ENCODE results near the gene CTNNA2.

Gene CTNNA2

DNA sequence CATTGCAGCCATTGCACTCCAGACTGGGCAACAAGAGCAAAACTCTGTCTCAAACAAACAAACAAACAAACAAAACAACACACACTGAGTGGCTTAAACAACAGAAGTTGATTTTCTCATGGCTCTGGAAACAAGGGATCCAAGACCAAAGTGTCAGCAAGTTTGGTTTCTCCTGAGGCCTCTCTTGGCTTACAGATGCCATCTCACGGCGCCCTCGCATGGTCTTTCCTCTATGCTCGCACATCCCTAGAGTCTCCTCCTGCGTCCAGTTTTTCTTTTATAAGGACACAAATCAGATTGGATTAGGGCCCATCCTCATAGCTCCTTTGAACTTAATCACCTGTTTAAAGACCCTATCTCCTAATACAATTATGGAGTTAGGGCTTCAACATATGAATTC, 925.1 kb downstream of the CTNNA2 start:
- no peak overlapping the region for H3K27ac Mint-ChIP-seq
- H3K36me3 Mint-ChIP-seq = no peaks in the 10 kb centered on the region
- ATAC-seq (ENCODE audit: low read depth) (no peak), DNase-seq (ENCODE audit: low spot score in 2 of 2) (no peak)
- H3K9me3 Mint-ChIP-seq = peaks cover 2% of the 10 kb centered on the region
- no peaks in the 10 kb centered on the region for H3K27me3 Mint-ChIP-seq
- no peaks in the 10 kb centered on the region for H3K4me1 Mint-ChIP-seq
- H3K4me3 Mint-ChIP-seq = no peak overlapping the region

DNA sequence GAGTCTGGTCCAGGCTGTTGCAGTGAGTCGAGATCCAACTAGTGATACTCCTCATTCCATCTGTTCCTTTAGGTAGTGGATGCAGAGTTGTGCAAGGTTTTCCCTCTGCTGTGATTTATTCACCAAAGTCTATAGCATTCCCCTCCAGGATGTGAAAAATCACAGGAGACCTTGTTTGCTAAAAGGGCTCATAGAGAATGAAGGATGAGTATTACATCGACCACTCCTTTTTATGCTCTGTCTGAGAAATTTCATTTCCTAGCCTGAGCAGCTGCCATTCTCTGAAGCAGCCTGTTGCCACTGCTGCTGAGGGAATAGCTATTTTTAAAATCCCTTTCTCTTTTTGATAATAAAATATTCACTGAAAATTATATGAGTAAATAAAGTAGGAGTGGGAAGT, 925.8 kb downstream of the CTNNA2 start:
- H3K4me1 Mint-ChIP-seq = no peaks in the 10 kb centered on the region
- peaks cover 3% of the 10 kb centered on the region for H3K9me3 Mint-ChIP-seq
- no peaks in the 10 kb centered on the region for H3K27me3 Mint-ChIP-seq
- H3K4me3 Mint-ChIP-seq = no peak overlapping the region
- DNase-seq (ENCODE audit: low spot score in 2 of 2) = no peak
- no peak for ATAC-seq (ENCODE audit: low read depth)
- no peaks in the 10 kb centered on the region for H3K36me3 Mint-ChIP-seq
- no peak overlapping the region for H3K27ac Mint-ChIP-seq

DNA sequence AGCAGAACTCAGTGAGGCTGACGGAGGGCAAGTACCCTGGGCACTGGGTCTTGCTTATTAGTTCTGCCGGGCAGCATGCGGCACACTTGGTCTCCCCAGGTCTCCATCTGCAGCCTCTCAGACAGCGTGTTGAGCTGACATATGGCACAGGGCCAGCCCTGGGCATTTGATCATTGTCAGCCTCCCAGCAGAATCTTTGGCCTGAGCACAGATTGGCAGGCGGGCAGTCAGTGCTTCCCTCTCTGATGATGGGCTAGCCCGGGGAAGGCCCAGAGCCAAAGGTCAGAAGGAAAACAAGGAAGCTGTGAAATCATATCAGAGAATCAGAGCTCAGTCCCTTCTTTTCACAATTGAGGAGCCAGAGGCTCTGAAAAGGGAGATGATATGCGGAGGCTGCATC, 941.8 kb downstream of the CTNNA2 start:
- no peak for DNase-seq (ENCODE audit: low spot score in 2 of 2)
- no peak overlapping the region for H3K4me3 Mint-ChIP-seq
- no peak overlapping the region for H3K27ac Mint-ChIP-seq
- ATAC-seq (ENCODE audit: low read depth) = no peak
- H3K9me3 Mint-ChIP-seq = peaks cover 6% of the 10 kb centered on the region
- H3K4me1 Mint-ChIP-seq = no peaks in the 10 kb centered on the region
- no peaks in the 10 kb centered on the region for H3K27me3 Mint-ChIP-seq
- no peaks in the 10 kb centered on the region for H3K36me3 Mint-ChIP-seq

DNA sequence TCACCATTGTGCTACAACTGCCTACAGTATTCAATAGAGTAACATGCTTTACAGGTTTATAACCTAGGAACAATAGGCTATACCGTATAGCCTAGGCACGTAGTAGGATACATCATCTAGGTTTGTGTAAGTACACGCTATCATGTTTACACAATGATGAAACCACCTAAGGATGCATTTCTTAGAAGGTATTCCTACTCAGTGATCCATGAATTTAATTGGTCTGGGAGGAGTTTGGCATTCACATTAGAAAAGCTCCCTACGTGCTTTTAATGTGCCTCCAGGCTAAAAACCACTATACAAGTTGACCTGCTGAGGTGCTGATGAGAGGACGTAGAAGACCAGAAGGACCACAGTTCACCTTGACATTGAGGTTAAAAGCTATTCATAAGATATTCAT, 946.2 kb downstream of the CTNNA2 start:
- ATAC-seq (ENCODE audit: low read depth) (no peak), DNase-seq (ENCODE audit: low spot score in 2 of 2) (no peak)
- Mint-ChIP-seq H3K27ac (no peak overlapping the region), H3K4me3 (no peak overlapping the region), H3K4me1 (no peaks in the 10 kb centered on the region), H3K9me3 (peaks cover 13% of the 10 kb centered on the region), H3K36me3 (no peaks in the 10 kb centered on the region), H3K27me3 (no peaks in the 10 kb centered on the region)

DNA sequence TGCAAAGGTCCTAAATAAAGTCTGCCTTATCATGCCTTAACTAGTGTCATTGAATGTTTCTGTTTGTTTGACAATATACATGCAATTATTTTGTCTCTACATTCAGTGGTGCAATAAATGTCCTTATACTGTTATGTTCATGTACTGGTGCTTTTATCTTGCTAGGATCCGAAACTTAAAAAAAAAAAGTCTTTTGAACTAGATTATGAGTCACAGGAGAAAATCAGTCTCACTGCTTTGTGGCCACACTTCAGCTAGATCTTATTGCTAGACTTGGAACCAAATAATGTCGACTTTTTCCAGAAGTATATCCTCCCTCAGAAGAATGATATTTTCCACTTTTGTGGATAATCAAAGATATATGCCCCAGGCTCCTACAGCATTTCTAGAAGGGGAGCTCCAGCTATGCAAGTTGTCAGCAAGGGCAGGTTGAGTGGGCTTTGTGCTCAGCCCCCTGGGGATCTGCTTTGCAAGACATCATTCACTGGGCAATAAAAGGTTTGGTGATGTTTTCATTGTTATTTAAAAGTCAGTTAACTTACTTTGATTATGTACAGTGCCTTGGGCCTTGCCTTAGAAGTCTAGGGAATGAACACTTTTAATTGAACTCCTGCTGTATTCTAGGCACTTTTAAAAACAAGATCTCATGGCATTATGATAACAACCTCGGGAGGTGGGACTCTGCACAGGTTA, 948.8 kb downstream of the CTNNA2 start:
- H3K36me3 Mint-ChIP-seq = no peaks in the 10 kb centered on the region
- H3K27me3 Mint-ChIP-seq = no peaks in the 10 kb centered on the region
- no peaks in the 10 kb centered on the region for H3K4me1 Mint-ChIP-seq
- no peak for DNase-seq (ENCODE audit: low spot score in 2 of 2)
- H3K4me3 Mint-ChIP-seq = no peak overlapping the region
- H3K9me3 Mint-ChIP-seq = peaks cover 10% of the 10 kb centered on the region
- H3K27ac Mint-ChIP-seq = no peak overlapping the region
- no peak for ATAC-seq (ENCODE audit: low read depth)

DNA sequence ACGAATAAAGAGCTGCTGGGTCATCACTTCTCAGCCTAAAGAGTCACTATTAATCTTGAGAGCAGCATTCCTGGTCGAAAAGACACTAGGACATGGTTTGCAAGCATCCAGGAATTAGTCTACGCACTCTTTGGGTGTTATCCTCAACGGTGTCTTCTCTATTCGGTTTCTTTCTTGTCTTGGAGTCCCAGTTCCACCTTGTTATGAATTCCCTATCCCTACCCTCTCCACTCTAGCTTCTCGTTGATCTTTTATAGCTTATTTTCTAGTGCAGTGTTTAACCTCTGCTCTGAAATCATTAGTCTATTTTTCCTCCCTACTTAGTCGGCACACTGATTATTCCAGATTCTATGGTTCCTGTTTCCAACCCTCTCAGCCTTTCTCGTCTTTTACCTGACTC, 949.8 kb downstream of the CTNNA2 start:
- no peaks in the 10 kb centered on the region for H3K4me1 Mint-ChIP-seq
- H3K9me3 Mint-ChIP-seq = peaks cover 9% of the 10 kb centered on the region
- H3K27ac Mint-ChIP-seq = no peak overlapping the region
- DNase-seq (ENCODE audit: low spot score in 2 of 2) = no peak
- ATAC-seq (ENCODE audit: low read depth) = no peak
- H3K36me3 Mint-ChIP-seq = no peaks in the 10 kb centered on the region
- H3K27me3 Mint-ChIP-seq = no peaks in the 10 kb centered on the region
- no peak overlapping the region for H3K4me3 Mint-ChIP-seq

DNA sequence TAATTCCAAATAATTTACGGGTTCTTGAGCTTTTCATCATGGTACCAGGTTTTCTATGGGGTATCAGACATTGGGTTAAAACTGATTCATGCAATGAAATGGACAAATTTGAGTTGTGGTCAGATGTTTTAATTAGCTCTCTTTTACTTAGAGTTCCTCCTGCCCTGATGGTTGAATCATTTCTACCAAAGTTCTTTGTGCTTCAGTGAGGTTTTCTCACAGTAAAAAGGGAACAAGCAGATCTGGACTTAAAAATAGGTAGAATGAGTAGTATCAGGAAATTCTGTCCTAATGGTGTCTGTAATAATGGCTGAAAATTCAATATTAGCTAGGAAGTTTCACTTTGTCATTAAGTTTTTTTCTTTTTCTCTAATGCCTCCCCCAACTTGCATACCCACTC, 951.4 kb downstream of the CTNNA2 start:
- no peak overlapping the region for H3K27ac Mint-ChIP-seq
- peaks cover 8% of the 10 kb centered on the region for H3K9me3 Mint-ChIP-seq
- no peak for ATAC-seq (ENCODE audit: low read depth)
- no peaks in the 10 kb centered on the region for H3K27me3 Mint-ChIP-seq
- no peak for DNase-seq (ENCODE audit: low spot score in 2 of 2)
- H3K36me3 Mint-ChIP-seq = no peaks in the 10 kb centered on the region
- no peaks in the 10 kb centered on the region for H3K4me1 Mint-ChIP-seq
- H3K4me3 Mint-ChIP-seq = no peak overlapping the region

DNA sequence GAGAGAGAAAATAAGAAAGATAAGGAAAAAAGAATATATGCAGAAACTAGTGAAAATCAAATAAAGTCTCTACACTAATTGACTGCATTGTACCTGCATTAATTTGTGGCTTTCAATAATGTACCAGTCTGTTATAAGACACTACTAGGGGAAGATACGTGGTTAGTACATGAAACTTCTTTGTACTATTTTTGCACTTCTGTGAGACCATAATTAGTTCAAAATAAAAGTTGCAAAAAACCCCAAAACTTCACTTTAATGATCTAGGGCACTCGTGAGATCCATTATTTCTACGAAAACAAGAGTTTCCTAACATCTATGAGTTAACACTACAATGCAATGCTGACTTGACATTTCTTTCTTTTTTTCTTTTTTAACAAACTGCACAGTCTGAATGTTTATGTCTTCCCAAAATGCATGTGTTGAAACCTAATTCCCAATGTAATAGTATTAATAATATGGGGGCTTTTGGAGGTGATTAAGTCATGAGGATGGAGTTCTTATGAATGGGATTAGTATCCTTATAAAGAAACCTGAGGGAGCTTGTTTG, 954.5 kb downstream of the CTNNA2 start:
- Mint-ChIP-seq H3K9me3 (peaks cover 12% of the 10 kb centered on the region), H3K4me1 (no peaks in the 10 kb centered on the region), H3K36me3 (no peaks in the 10 kb centered on the region), H3K4me3 (no peak overlapping the region), H3K27ac (no peak overlapping the region), H3K27me3 (no peaks in the 10 kb centered on the region)
- ATAC-seq (ENCODE audit: low read depth) (no peak), DNase-seq (ENCODE audit: low spot score in 2 of 2) (no peak)

DNA sequence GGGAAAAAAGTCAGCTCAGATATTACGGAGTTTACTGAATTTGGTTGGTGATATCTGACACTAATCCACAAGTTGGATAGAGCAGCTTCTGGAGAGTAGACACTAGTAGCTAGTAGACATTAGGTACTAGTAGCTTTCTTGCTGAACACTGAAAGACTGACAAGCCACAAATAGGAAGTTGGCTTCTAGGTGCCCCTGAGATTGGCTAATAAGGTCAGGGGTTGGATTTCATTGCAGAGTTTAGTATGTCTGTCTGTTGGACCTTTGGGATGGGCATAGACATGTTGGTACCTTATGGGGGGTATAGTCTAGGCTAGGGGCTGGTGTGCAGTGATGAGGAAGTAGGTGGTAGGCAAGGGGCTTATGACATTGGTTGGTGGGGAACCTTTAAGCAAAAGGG, 956.6 kb downstream of the CTNNA2 start:
- Mint-ChIP-seq H3K4me1 (no peaks in the 10 kb centered on the region), H3K27me3 (no peaks in the 10 kb centered on the region), H3K4me3 (no peak overlapping the region), H3K27ac (no peak overlapping the region), H3K36me3 (no peaks in the 10 kb centered on the region), H3K9me3 (peaks cover 5% of the 10 kb centered on the region)
- DNase-seq (ENCODE audit: low spot score in 2 of 2) (no peak), ATAC-seq (ENCODE audit: low read depth) (no peak)

DNA sequence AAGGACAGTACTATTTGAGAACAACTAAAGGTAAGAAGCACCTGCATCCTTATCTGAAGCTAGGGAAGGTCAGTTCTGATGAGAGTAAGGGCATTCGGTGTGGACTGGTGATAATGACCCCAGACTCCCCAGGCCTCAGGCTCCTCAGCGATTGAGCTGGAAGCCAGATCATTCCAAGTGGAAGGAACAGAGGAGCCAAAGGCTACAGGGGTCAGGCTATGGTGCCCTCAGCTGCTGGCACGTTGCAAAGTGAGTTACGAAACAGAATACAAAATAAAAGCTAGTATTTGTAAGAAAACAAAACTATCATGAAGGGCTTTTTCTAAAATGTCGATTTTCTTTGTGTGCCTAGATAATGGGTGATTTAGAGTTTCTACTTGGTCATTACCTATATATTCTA, 960.2 kb downstream of the CTNNA2 start:
- Mint-ChIP-seq H3K9me3 (peaks cover 8% of the 10 kb centered on the region), H3K27me3 (no peaks in the 10 kb centered on the region), H3K4me3 (no peak overlapping the region), H3K36me3 (no peaks in the 10 kb centered on the region), H3K27ac (no peak overlapping the region), H3K4me1 (no peaks in the 10 kb centered on the region)
- ATAC-seq (ENCODE audit: low read depth) (no peak), DNase-seq (ENCODE audit: low spot score in 2 of 2) (no peak)

DNA sequence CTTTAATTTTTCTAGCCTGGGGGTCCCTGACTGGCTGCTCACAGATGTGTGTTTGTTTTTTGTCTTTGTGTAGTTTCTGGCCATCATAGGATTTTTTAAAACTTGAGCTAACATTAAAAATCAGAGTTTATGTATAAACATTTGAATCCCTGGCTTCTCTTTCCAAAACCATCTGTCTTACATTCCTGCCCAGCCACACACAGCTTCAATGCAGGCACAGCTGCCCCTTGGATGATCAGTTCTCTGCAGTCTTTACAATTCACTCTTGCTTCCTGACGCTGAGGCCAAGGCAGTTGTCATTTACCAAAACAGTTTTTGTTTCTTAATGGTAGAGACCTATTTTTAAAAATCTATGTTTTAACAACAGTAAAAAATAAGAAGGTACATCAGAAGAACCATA, 960.9 kb downstream of the CTNNA2 start:
- Mint-ChIP-seq H3K4me3 (no peak overlapping the region), H3K36me3 (no peaks in the 10 kb centered on the region), H3K27me3 (no peaks in the 10 kb centered on the region), H3K9me3 (peaks cover 8% of the 10 kb centered on the region), H3K4me1 (no peaks in the 10 kb centered on the region), H3K27ac (no peak overlapping the region)
- ATAC-seq (ENCODE audit: low read depth) = no peak
- no peak for DNase-seq (ENCODE audit: low spot score in 2 of 2)

DNA sequence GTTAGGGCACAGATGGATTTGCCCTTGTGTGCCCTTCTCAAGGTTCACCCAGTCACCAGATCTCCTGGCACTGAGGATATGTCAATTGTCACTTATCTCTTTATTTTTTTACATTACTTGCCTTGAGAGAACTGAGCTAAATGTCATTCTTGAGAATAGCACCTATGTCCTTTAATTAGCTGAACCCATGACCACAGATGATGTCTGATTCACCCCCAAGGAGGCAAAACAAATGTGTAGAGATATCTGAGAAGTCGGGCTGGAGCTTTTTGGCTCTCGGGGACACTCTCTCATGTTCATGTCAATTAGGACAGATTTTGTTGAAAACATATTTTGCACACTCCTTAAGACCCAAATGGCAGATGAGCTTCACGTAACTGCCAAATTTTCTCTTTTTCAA, 963.1 kb downstream of the CTNNA2 start:
- DNase-seq (ENCODE audit: low spot score in 2 of 2) (no peak), ATAC-seq (ENCODE audit: low read depth) (no peak)
- no peaks in the 10 kb centered on the region for H3K36me3 Mint-ChIP-seq
- no peak overlapping the region for H3K27ac Mint-ChIP-seq
- H3K4me3 Mint-ChIP-seq = no peak overlapping the region
- peaks cover 5% of the 10 kb centered on the region for H3K9me3 Mint-ChIP-seq
- no peaks in the 10 kb centered on the region for H3K27me3 Mint-ChIP-seq
- no peaks in the 10 kb centered on the region for H3K4me1 Mint-ChIP-seq

DNA sequence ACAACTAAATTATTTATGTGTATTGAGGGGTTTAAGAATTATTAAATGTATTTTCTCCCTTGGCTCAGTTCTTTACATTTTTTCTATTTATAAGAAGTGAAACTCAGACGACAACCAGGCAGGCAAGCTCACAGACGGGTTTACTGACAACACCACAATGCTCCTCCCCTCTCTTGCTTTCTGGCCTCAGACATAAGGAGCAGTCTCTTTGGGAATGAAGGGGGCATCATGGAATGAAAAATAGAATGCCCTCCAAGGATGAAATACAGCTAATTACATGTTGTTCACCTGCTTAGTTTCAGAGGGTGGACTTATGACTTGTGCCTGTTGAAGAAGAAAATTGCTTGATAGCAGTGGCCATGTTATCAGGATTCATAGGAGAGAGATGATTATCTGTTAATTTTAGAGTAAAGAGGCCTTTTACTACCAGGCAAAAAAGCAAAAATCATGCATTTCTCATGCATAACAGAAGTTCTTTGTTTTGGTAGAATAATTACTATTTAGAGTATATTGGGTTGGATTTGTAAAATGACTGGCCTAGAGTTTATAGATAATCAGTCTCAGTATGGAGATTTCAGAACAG, 963.8 kb downstream of the CTNNA2 start:
- DNase-seq (ENCODE audit: low spot score in 2 of 2) (no peak), ATAC-seq (ENCODE audit: low read depth) (no peak)
- Mint-ChIP-seq H3K4me1 (no peaks in the 10 kb centered on the region), H3K9me3 (peaks cover 5% of the 10 kb centered on the region), H3K27me3 (no peaks in the 10 kb centered on the region), H3K36me3 (no peaks in the 10 kb centered on the region), H3K4me3 (no peak overlapping the region), H3K27ac (no peak overlapping the region)

DNA sequence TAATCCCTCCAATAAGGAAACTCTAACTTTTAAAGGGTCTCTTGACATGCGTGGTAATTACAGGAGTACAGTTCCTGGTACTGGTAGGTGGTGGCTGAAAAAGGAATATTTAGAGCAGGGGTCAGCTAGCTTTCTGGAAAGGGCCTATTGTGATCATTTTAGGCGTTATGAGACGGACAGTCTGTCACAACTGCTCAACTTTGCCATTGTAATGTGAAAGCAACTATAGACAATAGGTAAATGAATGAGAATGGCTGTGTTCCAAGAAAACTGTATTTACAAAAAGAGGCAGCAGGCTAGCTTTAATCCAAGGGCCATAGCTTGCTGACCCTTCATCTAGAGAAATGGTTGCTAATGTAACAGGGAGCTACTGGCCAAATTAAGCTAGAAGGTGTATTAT, 969.4 kb downstream of the CTNNA2 start:
- no peak overlapping the region for H3K27ac Mint-ChIP-seq
- no peaks in the 10 kb centered on the region for H3K4me1 Mint-ChIP-seq
- DNase-seq (ENCODE audit: low spot score in 2 of 2) (no peak), ATAC-seq (ENCODE audit: low read depth) (no peak)
- H3K4me3 Mint-ChIP-seq = no peak overlapping the region
- H3K27me3 Mint-ChIP-seq = no peaks in the 10 kb centered on the region
- H3K36me3 Mint-ChIP-seq = no peaks in the 10 kb centered on the region
- peaks cover 4% of the 10 kb centered on the region for H3K9me3 Mint-ChIP-seq

DNA sequence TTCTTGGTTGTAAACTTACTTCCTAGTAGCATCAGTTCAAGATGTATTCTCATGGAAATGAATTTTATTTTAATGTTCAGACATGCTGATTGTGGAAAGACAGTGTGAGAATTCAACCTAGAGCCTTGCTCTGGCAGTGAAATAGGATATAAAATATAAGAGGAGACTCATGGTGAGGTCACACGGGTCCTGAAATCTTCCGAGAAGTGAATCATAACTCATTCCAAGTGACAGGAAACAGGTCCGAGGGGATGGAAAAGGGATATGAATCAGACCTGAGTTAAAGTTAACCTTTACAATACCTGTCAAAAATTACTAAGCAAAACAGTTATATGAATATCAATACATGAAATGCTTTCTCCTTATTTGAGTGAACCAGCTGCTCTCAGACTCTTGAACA, 976.9 kb downstream of the CTNNA2 start:
- ATAC-seq (ENCODE audit: low read depth) (no peak), DNase-seq (ENCODE audit: low spot score in 2 of 2) (no peak)
- Mint-ChIP-seq H3K27ac (no peak overlapping the region), H3K27me3 (no peaks in the 10 kb centered on the region), H3K4me3 (no peak overlapping the region), H3K9me3 (peaks cover 1% of the 10 kb centered on the region), H3K36me3 (no peaks in the 10 kb centered on the region), H3K4me1 (no peaks in the 10 kb centered on the region)
